ENCODE measurements around the gene SV2C.

DNA sequence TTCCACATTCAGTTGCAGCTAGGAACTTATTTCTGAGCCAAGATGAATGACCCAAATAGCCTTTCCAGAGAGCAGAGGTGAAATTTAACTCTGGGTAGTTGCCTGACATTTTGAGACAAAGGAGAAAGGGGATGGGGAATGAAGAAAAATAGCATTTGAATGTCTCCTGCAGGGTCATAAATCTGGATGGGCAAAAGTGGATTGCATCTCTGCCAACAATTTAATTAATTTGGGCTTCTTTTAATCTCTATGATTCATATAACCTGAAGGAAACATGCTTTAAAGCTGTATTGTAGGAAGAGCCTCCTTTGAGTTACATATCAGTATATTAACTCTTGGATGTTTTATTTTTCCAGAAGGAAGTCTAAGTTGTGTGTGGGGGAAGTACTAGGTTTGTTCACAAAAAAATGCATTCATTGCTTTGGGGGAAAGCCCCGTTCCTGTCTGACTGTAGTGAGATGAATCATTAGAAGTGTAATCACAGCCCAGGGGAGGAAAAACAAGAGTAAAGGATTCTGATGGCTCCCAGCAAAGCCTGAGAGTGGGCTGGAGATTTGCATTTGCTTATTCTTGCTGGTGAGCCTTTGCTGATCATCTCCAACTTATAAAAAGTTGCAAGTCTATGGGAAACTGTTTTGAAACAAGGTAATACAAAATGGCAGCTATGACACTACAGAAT lies 186.9 kb downstream of the SV2C start:
- TF ChIP-seq CTCF (conservative IDR thresholded peaks at IDR 0.05 in 1 of 2, IDR thresholded peaks at IDR 0.05 in 1 of 2; ENCODE audit: low read depth in 1 of 2, low read length in 2 of 2), result no peak
- TF ChIP-seq EZH2 (IDR thresholded peaks at IDR 0.05; ENCODE audit: low read length, missing control alignments), result no peak

Measured in fibroblast of lung (primary cell).